HCT116 (cell line): ENCODE results near the gene COX18. TPM values are rescaled to one million over a fixed set of nuclear protein-coding genes. Genes with fewer than 3 reads are reported as not detected.

ENCODE experiments used
- ATAC-seq: fragments of 200-7000 bp; cut with Tn5 transposase; 2 replicates; pipeline ENCODE4 v1.9.1; 2020; ENCODE audit warnings: mild to moderate bottlenecking, moderate library complexity
- BruUV-seq: library from RNA; stranded (reverse); fragments of 400-500 nt; replicated peaks from 2 replicates; lab custom pipeline; 2021; lab: Mats Ljungman, UMichigan
- CTCF ChIA-PET: fragments of 300-600 bp; sonication (Branson Sonifier 250); formaldehyde crosslinking; loops from one replicate; lab custom pipeline; 2021; ENCODE audit warnings: antibody characterized with exemption; lab: Charles Lee
- POLR2A ChIA-PET: fragments of 300-600, 350-600 bp; sonication (Branson Sonifier 250); formaldehyde crosslinking; loops from one replicate; lab custom pipeline; 2021; ENCODE audit warnings: antibody characterized with exemption; lab: Charles Lee
- RAD21 ChIA-PET, 2 experiments: fragments of 300-600 bp; sonication (Branson Sonifier 250); formaldehyde crosslinking; loops; one replicate each; lab custom pipeline; 2023; ENCODE audit warnings: low total read pairs in 2 of 2; ENCODE audit not compliant: uncharacterized antibody in 2 of 2, unreplicated experiment in 2 of 2, low non-redundant PET in 1 of 2; lab: Charles Lee
- DNase-seq: peaks from one replicate; pipeline ENCODE4 v3.0.0-alpha.2; 2010; ENCODE audit warnings: low read depth, low spot score
- H2AFZ ChIP-seq: fragments of 200-600 bp; shearing (Covaris generic), sonication (generic); 2 replicates; pipeline ENCODE4 v1.6.1; 2017; ENCODE audit warnings: low read depth, mixed run types, mixed read lengths, antibody characterized with exemption, low read length; ENCODE audit not compliant: poor library complexity, severe bottlenecking
- H3K27ac ChIP-seq: 2 replicates; pipeline ENCODE4 v1.5.1; 2012; ENCODE audit warnings: low read depth, low read length
- H3K27me3 ChIP-seq: fragments of 200-600 bp; sonication (generic); 2 replicates; pipeline ENCODE4 v1.6.1; 2016; ENCODE audit warnings: mixed run types, low read length, mixed read lengths; ENCODE audit not compliant: insufficient read depth
- H3K36me3 ChIP-seq, 2 experiments: fragments of 200-500 bp in 1 of 2; fragments of 200-600 bp in 1 of 2; sonication (Bioruptor generic) in 1 of 2; sonication (generic) in 1 of 2; 2 replicates each; pipeline versions ENCODE4 v1.5.1 to v1.6.1; 2014 to 2016; ENCODE audit warnings: low read length in 2 of 2, inconsistent platforms in 1 of 2, mixed read lengths in 1 of 2, mixed run types in 1 of 2; ENCODE audit not compliant: insufficient read depth in 2 of 2, control insufficient read depth in 1 of 2
- H3K4me1 ChIP-seq, 2 experiments: fragments of 200-600 bp in 1 of 2; sonication (generic) in 1 of 2; 2 replicates each; pipeline versions ENCODE4 v1.5.1 to v1.6.1; 2012 to 2017; ENCODE audit warnings: low read length in 2 of 2, inconsistent platforms in 1 of 2, mild to moderate bottlenecking in 1 of 2, mixed read lengths in 1 of 2, mixed run types in 1 of 2, moderate library complexity in 1 of 2; ENCODE audit not compliant: insufficient read depth in 2 of 2, control insufficient read depth in 1 of 2
- H3K4me2 ChIP-seq: fragments of 200-600 bp; sonication (generic); 2 replicates; pipeline ENCODE4 v1.6.1; 2017; ENCODE audit warnings: mixed run types, low read length, mixed read lengths
- H3K4me3 ChIP-seq, 2 experiments: fragments of 200-600 bp in 1 of 2; sonication (generic) in 1 of 2; replicated peaks in 1 of 2; 2 replicates each; pipeline ENCODE4 v1.5.1; 2011 to 2016; ENCODE audit warnings: low read length in 2 of 2, control low read depth in 1 of 2, low read depth in 1 of 2, mild to moderate bottlenecking in 1 of 2, mixed read lengths in 1 of 2, mixed run types in 1 of 2
- H3K79me2 ChIP-seq: fragments of 200-600 bp; sonication (generic); 2 replicates; pipeline ENCODE4 v1.6.1; 2017; ENCODE audit warnings: mild to moderate bottlenecking, mixed run types, low read length, moderate library complexity, mixed read lengths; ENCODE audit not compliant: insufficient read depth
- H3K9ac ChIP-seq: fragments of 200-600 bp; sonication (generic); 2 replicates; pipeline ENCODE4 v1.6.1; 2016; ENCODE audit warnings: low read length, mixed read lengths
- H3K9me2 ChIP-seq: fragments of 200-600 bp; sonication (generic), shearing (Covaris generic); 2 replicates; pipeline ENCODE4 v1.6.1; 2017; ENCODE audit warnings: mixed run types, mild to moderate bottlenecking, moderate library complexity; ENCODE audit not compliant: insufficient read depth
- H3K9me3 ChIP-seq, 2 experiments: fragments of 200-500 bp in 1 of 2; fragments of 200-600 bp in 1 of 2; sonication (Bioruptor generic) in 1 of 2; sonication (generic) in 1 of 2; 2 replicates each; pipeline ENCODE4 v1.6.1; 2014 to 2017; ENCODE audit warnings: low read length in 2 of 2, mixed read lengths in 2 of 2, inconsistent platforms in 1 of 2, low read depth in 1 of 2, mild to moderate bottlenecking in 1 of 2, mixed run types in 1 of 2, moderate library complexity in 1 of 2; ENCODE audit not compliant: control insufficient read depth in 1 of 2, insufficient read depth in 1 of 2
- H4K20me1 ChIP-seq: fragments of 200-600 bp; sonication (generic), shearing (Covaris generic); 2 replicates; pipeline ENCODE4 v1.6.1; 2017; ENCODE audit warnings: mixed run types, mild to moderate bottlenecking, moderate library complexity; ENCODE audit not compliant: insufficient read depth
- ATF3 ChIP-seq: IDR thresholded peaks from 2 replicates; pipeline ENCODE4 v1.6.1; 2012
- EGR1 ChIP-seq: IDR thresholded peaks from 2 replicates; pipeline ENCODE4 v1.6.1; 2012; ENCODE audit warnings: low read depth
- EZH2phosphoT487 ChIP-seq: fragments of 200-600 bp; IDR thresholded peaks from 2 replicates; pipeline ENCODE4 v1.6.1; 2018; ENCODE audit warnings: antibody characterized with exemption, borderline replicate concordance
- FOSL1 ChIP-seq: IDR thresholded peaks from 2 replicates; pipeline ENCODE4 v1.6.1; 2012; ENCODE audit warnings: low read depth
- JUND ChIP-seq: IDR thresholded peaks from 2 replicates; pipeline ENCODE4 v1.6.1; 2012
- POLR2A ChIP-seq: IDR thresholded peaks from 2 replicates; pipeline ENCODE4 v1.7.0; 2011; ENCODE audit warnings: borderline replicate concordance; ENCODE audit not compliant: insufficient read depth, insufficient read length; ENCODE audit errors: extremely low read depth
- RAD21 ChIP-seq: IDR thresholded peaks from 2 replicates; pipeline ENCODE4 v1.6.1; 2012; ENCODE audit warnings: low read depth, mild to moderate bottlenecking
- TCF7L2 ChIP-seq: IDR thresholded peaks from 2 replicates; pipeline ENCODE4 v1.7.0; 2011; ENCODE audit warnings: borderline replicate concordance, inconsistent platforms; ENCODE audit not compliant: insufficient read depth, insufficient read length; ENCODE audit errors: extremely low read depth
- ZBTB33 ChIP-seq: IDR thresholded peaks from 2 replicates; pipeline ENCODE4 v1.6.1; 2011; ENCODE audit warnings: mild to moderate bottlenecking, low read length, moderate library complexity; ENCODE audit not compliant: insufficient replicate concordance; ENCODE audit errors: extremely low read depth
- ZFX ChIP-seq: fragments of 450-650 bp; IDR thresholded peaks from 2 replicates; pipeline ENCODE4 v1.6.1; 2017
- intact Hi-C: fragments of 100-400 bp; cut with micrococcal nuclease; formaldehyde crosslinking; loops from 2 replicates; pipeline ENCODE4 v1.10.0; 2022
- total RNA-seq: library from RNA; stranded (reverse); gene quantifications from one replicate; pipeline ENCODE4 v1.2.1, GENCODE V29; 2021; ENCODE audit not compliant: unreplicated experiment

Gene COX18
- total RNA-seq, 1 experiment from 2014 or later, result 12.5 TPM

- DNase-seq (no peak), ATAC-seq (no peak)
- H2AFZ ChIP-seq, result no peak overlapping the region
- ChIA-PET RAD21 (no interaction called here), CTCF (no interaction called here), POLR2A (no interaction called here)
- H3K36me3 ChIP-seq, result peaks cover 22 to 37% of the 10 kb centered on the region in 2 experiments
- no peak overlapping the region for H3K4me3 ChIP-seq
- peaks cover 66% of the 10 kb centered on the region for H3K79me2 ChIP-seq
- H3K9ac ChIP-seq, result no peak overlapping the region
- no TSS peak for BruUV-seq
- no peaks in the 10 kb centered on the region for H3K9me3 ChIP-seq
- no peak overlapping the region for H3K4me2 ChIP-seq
- no peaks in the 10 kb centered on the region for H3K27me3 ChIP-seq
- TF ChIP-seq ZBTB33, result no peak
- TF ChIP-seq FOSL1, result no peak
- no peak for TF ChIP-seq RAD21
- no peak for TF ChIP-seq ATF3
- intact Hi-C loops, result no loop called here
- H3K27ac ChIP-seq, result no peak overlapping the region
- H4K20me1 ChIP-seq, result peaks cover 5% of the 10 kb centered on the region; the same call in 1 of the 2 replicates
- H3K9me2 ChIP-seq, result no peaks in the 10 kb centered on the region
- no peaks in the 10 kb centered on the region for H3K4me1 ChIP-seq
These were observed 18.4 kb upstream of the COX18 start for GRCh38 chr4:73087871-73088270.

- intact Hi-C loops, result no loop called here
- RAD21 ChIA-PET, result no interaction called here
- CTCF ChIA-PET, result no interaction called here
These were observed 16.8 kb upstream of the COX18 start for GRCh38 chr4:73086095-73086868.

More at GRCh38 chr4:73086095-73086868, 16.8 kb upstream of the COX18 start:
- Histone ChIP-seq H3K27me3 (no peaks in the 10 kb centered on the region), H3K4me1 (no peaks in the 10 kb centered on the region), H2AFZ (no peak overlapping the region), H3K9ac (no peak overlapping the region), H3K27ac (no peak overlapping the region), H3K9me2 (no peaks in the 10 kb centered on the region), H3K79me2 (peaks cover 66% of the 10 kb centered on the region), H3K4me2 (no peak overlapping the region), H3K36me3 (peaks cover 8 to 27% of the 10 kb centered on the region in 2 experiments; a peak in 3 of 4 replicates), H4K20me1 (peaks cover 5% of the 10 kb centered on the region; the same call in 1 of the 2 replicates), H3K4me3 (no peak overlapping the region), H3K9me3 (no peaks in the 10 kb centered on the region)
- POLR2A ChIA-PET, result no interaction called here
- BruUV-seq, result no TSS peak
- DNase-seq (no peak), ATAC-seq (no peak)
- no peak for TF ChIP-seq EZH2phosphoT487
- no peak for TF ChIP-seq ZFX
- TF ChIP-seq ATF3, result no peak
- no peak for TF ChIP-seq POLR2A
- no peak for TF ChIP-seq JUND
- no peak for TF ChIP-seq EGR1
- no peak for TF ChIP-seq TCF7L2
